NCI-H1417 treated with DMSO at 0.1 percent for 48 hours (cell line): Measurements from ENCODE around the gene SATB1.

Source experiments
- DNase-seq: peaks from one replicate; lab custom pipeline; 2025; lab: John Stamatoyannopoulos, UW

Gene SATB1

DNA sequence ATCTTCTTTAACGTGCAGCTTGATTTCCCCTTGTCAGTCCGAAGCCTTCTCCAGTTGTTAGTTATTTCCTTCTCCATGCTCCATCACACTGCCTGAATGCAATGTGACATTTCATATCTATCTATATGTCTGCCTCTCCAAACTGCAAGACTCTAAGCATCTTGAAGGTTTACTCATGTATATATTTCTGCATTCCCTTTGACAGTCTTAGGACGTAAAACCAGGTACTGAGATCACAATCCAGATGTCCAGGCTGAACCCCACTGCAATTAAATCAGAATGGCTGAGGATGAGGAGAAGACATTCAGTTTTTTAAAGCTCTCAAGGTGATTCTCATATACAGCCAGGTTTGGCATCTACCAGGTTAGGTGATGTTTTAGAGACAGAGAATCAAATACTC lies 6.1 kb upstream of the SATB1 start:
- DNase-seq = no peak

DNA sequence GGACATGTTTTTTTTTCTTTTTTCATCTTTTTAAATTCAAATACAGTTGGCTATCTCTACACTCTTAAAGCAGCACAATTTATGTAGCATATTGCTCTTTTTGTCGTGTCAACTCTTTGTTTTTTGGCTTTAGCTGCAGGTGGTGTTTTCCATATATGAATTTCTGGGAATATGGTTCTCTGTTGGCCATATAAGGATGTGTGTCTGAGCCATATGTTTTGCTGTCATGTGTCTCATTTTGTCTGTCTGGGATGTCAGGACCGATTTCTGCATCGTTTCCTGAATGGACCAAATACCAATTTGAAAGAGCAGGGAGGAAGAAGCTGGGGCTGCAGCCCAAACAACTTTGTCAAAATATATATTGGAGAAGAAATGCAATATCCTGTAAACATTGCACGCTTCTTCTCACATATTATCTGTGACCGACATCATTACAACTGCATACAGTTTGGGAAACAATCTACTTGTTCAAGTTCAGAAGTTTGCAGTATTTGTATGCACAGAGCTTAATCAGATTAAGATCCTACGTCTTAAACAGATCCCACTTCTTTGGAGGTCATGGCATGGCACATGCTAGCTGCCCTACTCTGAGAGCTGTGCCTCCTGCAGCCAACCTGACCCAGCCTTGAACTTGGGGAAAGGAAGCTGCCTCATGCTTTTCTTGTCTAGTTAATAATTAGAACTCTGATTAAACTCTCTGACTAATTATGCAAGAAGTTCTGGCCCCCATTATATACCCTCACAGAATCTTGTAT lies 4.0 kb upstream of the SATB1 start:
- DNase-seq = no peak

DNA sequence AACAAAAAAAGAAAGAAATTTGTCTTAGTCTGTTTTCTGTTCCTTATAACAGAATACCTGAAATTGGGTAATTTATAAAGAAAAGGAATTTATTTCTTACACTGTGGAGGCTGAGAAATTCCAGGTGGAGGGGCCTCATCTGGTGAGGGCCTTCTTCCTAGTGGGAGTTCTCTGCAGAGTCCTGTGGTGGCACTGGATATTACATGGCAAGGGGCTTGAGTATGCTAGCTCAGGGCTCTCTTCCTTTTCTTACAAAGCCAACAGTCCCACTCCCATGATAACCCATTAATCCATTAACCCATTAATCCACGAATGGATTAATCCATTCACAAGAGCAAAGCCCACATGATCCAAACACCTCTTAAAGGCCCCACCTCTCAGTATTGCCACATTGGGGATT lies 2.9 kb upstream of the SATB1 start:
- DNase-seq = no peak

DNA sequence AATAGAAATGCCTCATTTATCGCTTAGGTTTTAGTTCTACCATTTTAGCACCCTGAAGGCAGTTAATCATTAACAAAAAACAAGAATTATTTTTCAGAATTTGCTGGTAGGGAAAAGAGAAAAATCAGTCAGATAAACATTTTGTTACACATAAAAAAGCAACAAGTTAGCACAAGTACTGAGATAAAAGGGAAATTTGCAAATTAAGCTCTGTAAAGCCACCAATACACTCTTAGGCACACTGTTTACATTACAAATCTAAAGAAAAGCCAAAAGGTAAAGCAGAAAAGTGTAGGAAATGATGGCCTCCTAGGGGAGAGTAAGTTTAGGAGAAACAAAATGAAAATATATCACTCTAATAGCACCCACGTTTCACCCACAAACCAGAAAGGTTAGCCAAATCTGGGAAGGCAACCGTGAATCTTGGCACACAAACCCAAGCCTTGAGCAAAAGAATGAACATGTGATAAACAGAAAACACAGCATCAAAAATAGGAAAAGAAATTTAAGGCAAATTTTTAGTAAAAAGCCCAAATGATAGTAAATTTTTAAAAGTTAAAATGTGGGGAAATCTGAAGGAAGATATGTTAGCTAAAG lies 1.6 kb upstream of the SATB1 start:
- no peak for DNase-seq

DNA sequence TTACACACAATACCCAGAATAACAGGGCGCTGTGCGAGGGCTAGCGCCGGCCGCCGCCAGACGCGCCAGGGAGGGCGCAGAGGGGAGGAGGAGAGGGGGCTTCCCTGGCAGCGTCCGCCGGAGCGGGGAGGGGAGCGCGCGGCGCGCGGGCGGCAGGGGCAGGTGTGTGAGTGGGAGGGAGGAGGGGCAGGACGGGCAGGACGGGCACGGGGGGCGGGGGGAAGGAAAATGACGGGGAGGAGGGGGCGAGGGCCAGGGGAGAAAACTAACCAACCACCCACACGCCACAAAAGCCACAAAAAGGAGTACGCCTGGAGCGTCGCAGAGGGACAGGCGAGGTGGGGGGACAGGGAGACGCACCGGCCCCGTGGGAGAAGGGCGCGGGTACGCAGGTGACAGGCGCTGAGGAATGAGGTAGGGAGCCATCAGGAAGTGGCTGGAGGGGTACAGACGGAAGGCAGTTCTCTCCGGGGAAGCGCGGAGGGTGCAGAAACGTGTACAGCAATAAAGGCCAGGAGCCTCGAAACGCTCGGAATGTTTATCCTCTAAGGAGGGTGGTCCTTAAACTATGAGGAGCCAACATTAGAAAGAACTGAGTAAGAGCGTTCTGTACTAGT lies 610 bp upstream of the SATB1 start:
- DNase-seq = no peak

DNA sequence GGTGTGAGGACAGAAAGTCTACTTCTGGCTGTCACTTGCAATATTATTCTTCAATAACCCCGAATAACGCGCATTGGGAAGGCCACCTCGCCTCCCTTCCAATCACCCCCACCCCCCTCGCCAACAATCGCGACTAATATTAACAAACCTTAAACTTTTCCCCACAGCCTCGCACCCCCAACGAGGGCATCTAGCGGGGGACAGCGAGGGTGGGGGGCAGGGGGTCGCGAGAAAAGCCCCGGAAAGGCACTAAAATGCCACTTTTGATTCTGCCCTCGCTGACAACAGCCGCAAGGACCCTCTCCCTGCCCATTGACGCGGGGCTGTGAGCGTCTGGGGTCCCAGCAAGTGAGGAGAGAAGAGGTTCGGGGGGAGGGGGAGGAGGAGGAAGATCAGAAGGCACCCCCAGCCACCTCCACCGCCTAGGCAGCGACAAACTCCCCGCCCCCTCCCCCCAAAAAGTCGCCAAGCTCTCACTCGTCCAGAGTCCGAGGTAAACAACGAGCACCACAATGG lies 868 bp downstream of the SATB1 start:
- no peak for DNase-seq

DNA sequence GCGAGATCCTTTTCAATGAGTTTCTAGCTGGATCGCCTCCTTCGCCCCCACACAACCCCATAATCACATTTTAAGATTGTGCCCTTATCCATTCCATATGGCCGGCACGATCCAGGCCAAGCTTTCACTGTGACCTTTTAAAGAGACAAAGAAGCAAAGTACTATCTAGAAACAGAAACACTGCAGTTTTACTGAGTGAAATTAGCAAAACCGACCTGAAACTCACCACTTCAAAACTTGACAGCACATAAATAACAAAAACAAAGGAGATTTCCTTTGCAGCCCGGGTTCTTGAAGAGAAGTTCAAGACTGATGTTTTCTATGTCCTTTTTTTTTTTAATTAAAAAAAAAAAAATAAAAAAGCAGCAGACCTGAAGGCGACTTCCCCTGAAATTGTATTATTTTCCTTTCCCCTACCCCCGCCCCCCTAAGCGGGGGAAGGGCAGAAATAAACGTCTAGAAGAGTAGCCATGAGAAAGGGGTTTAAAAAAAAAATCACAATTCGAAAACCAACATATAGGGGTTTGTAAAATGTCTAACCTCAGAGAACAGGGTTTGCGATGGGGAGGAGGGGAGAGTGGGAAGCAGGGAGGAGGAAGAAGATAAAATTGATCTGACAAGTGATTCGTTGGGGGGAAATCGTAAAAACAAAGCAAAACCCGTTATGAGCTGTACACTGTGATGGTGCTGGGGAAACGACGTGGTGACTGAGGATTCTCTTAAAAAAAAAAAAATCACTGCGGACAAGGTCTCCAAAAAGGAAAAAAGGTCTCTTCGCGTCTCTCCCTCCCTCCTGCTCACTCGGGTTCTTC lies 1.5 kb downstream of the SATB1 start:
- no peak for DNase-seq

DNA sequence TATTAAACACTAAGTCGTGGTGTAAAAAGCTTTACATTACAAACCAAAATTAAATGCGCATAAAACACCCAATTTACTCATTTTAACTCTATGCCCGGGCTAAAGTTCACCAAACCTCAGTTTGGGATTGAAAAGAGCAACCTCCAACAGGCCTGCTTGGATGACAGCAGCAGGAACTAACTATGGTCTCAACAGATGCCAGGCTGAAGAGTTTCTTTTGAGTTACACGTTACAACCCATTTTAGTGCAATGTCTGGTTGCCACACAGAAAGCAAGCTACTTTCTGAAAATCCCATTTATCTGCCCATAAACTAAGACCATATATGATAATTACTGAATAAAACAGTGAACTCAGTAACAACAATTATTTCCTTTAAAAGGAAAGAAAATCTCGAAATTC lies 2.2 kb downstream of the SATB1 start:
- DNase-seq = no peak

DNA sequence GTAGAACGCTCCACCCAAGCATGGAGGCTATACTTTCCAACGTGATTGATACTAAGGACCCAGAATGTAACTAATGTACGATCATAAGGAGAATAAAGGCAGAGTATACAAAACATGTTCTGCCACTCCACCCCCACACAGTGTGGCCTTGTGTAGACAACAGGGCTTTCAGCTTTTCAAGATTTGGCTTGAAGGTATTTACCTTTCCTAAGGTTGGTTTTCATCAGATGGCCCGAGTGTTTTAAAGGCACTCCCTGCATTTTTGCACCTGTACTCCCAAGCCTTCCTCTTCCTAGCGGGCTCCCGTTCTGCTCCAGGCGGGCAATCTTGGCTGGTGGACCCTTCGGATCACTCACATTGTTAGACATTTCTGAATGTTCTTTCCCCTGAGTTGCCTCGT lies 4.6 kb downstream of the SATB1 start:
- no peak for DNase-seq

DNA sequence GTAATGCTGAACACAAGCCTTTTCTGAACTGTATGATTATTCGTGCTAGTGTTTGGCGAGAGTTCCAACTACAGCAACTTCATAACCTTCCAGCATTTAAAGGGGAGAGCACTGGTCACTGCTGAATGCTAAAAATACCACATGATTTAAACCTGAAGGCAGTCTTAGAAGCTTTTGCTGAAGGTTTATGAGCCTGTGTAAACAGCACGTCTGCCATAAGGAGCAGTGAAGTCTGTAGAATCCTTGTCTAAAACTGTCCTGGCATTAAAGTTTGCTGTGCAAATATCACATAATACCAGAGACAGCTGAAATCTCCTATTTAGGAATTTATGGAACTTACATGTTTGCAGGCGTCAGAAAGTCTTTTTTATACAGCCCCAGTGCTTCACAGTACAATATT lies 5.9 kb downstream of the SATB1 start:
- DNase-seq = no peak

DNA sequence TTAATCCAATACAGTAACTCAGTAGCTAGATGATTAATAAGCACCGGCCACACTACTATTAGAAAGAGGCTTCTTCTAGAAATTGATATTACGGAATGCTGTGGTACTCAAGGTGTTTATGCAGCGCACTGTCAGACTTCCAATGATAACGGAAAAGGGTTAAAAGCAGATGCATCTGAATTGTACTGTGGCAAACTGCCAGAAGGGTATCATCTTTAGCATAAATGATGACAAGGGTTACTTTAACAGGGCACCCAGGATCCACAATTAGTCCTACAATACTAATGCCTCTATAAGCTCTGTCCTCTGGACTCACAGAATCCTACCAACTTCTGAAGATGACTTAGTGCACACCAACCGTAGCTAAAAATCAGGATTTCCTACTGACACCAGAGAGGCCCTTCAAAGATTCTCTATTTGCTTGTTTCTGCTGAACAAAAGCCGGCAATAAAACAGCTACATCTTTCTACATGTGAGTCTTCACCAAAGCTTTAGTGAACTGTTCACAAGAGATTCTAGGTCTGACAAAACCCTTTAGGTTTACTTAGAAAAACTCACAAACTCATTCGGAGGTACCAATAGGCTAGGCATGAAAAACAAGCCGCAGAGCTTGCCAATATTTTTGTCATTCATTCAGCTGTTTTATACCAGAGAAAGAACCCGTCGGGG lies 7.1 kb downstream of the SATB1 start:
- DNase-seq = no peak

DNA sequence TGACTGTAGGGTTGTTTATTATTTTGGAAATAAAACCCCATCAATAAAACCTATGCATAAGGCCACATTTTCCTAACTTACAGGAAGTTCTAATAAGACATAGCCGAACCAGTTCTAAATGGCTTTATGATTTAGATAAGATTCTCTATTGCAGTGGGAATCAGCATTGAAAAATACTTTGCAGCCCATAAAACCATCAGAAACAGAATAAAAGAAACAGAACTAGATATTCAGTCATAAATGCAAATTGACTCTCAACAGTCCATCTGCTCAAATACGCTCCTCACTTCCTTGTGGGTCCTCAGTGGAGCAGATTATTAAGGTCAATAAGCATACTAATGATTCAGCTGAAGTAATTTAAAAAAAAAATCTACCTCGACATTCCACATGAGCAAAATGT lies 8.8 kb downstream of the SATB1 start:
- no peak for DNase-seq

DNA sequence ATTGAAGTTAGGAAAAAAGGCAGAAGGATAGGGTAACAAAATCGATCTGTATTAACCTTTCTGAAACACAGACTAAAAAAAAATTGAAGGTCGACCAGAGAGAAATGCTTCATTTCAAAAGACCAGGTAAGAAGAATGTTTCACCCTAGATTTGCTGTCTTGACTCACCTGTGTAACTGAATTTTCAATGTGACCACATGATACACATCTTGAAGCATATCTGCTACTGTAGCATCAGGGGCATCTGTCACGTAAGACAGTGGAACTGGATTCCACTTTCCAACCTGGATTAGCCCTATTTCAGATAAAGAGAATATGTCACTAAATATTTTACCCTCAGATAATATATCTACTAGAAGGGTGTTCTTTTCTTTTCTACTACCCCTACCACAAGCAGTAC lies 9.3 kb downstream of the SATB1 start:
- no peak for DNase-seq

DNA sequence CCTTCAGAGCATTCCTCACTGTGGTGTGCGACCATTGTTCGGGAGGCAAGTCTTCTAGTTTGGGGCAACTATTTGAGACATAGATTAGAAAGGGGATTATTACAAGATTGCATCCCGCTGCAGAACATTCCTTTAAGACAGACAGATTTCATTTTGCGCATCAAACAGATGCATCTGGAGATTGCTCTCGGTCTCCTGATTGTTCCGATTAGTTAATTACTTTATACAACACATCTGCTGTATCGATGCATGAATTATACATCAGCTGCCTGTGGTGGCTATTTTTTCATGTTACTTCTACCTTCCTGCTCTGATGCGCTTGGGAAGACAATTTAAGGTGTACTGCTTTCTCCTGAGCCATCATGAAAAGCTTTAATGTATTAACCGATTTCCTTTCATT lies 10.0 kb downstream of the SATB1 start:
- DNase-seq = no peak

DNA sequence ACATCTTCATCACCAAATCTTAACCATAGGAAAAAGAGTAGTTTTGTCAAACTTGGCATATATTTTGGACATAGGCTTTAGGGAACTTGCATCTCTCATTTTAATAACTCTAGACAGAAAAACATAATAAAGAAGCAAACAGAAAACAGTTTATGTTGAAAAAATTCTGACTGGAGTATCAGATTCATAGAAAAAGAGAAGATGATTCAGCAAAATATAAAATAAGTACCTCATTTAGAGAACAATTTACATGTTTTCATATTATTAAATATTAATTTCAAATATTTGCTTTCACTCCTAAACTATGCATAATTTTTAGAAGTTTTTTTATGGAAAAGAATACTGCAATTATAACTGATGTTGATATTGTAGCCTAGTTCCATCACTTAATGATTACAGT lies 12.5 kb downstream of the SATB1 start:
- DNase-seq = no peak

DNA sequence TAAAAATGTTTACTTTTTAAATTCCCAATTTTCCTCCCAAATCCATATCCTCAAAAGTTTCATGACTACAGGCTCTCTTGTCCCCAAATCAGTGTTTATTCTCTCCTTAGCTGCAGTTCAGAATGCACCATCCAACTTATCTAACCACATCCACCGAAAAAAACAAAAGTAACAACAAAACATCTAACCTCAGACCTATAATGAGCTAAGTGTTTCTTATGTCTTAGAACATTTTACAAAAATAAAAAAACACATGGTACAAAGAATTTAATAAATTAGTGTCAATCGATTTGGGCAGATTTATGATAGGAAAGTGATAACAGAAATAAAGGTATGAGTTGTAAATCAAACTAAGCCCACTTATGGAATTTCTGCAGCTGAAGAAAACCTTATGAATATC lies 13.6 kb downstream of the SATB1 start:
- DNase-seq = no peak

DNA sequence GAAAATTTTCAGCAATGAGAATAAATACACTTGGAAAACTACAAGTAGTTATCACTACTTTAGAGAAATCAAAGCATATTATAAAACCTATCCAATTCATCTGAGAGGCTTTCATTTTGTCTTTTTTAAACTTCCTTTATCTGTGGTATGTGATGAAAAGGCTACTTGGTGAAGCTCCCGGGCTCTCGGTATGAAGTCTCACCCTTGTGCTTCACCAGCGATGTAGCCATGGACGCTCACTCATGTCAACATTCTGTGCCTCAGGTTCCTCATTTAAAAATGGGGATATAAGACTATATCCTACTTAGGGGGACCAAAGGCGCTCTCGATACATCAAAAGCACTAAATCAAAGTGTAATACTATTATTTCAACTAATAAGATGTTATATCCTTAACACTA lies 14.9 kb downstream of the SATB1 start:
- no peak for DNase-seq

DNA sequence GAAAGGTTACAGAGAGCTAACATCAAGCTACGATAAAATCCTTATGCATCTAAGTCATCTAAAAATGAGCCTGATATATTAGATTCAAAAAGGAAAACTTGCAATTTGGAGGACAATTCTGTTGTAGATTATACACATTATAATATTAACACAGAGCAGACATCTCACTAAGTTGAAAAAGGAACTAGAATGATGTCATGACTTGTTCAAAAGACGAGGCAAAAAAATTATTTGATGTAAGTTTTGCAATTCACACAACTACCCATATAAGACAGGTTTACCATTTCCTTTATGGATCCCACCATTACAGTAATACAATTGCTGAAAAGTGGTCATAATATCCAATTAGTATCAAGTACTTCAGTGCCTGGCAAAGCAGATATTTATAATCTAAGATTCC lies 15.9 kb downstream of the SATB1 start:
- DNase-seq = no peak

DNA sequence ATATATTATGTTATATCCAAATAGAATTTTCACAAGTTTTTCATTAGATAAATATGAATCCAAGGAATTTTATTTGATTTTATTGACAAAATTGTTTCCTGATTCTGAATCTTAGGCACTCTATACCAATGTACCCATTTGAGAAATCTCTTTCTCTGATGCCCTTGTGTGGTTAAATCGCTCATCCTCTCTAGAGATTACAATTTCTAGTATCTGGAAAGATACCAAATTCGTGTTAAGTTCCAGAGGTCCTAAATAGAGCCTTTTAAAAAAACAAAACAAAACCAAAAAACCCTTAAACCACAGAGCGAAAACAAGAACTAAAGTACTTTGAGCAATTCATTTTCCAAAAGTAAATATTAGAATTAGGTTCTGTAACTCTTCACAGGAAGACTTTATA lies 20.0 kb downstream of the SATB1 start:
- no peak for DNase-seq

DNA sequence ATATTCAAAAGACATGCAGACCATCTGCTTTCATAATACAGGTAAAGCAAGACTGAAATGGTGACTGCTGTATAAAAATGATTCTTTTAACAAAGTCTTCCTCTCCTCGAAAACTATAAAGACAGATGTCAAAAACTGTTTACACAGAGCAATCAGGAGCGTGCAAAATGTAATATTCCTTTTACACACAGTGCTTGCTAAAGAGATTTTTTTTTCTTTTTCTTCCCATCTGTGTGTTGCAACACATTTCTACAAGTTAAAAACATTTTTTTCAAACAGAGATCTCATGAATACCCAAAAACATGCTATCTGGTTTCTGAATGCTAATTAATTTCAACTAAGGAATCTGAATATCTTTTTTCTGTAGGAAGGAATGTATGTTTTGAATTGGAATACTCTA lies 22.1 kb downstream of the SATB1 start:
- DNase-seq = no peak

DNA sequence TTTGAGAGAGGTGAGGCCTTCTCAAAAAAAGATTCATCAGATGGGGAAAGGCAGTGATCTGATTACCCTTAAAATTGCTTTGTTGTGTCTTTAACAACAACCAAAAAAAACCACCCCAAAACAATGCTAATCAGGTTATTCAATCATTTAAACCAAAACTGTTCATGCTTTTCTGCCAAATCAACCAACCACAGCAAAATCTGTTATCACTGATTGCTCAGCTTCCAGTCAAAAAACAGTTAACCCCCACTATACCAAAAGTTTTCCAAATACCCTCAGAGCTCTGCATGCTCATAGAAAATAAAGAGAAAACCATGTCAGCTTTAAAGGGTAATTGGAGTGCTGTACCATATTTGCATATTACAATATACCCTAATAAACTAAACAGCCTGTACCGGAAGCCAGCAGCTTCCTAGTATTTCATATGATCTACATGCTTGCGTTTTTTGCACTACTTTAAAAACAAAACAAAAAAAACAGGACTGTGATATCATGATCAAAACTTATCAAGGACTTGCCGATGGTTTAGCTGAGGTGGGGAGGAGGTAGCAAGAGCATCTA lies 22.8 kb downstream of the SATB1 start:
- no peak for DNase-seq
